RWPE2 (cell line): ENCODE data around the gene KRTCAP2.

Experiments
- ATAC-seq: fragments of 200-7000 bp; cut with Tn5 transposase; 3 replicates; pipeline ENCODE4 v1.9.1; 2021; ENCODE audit warnings: low read depth
- DNase-seq: peaks from one replicate; pipeline ENCODE4 v3.0.0-alpha.2; 2020; ENCODE audit warnings: low spot score
- H3K27ac ChIP-seq: fragments of 450-650 bp; 2 replicates; pipeline ENCODE4 v1.5.1; 2017; ENCODE audit warnings: mild to moderate bottlenecking; ENCODE audit not compliant: poor library complexity, severe bottlenecking
- H3K27me3 ChIP-seq: fragments of 250-450 bp; sonication (Bioruptor Pico); 2 replicates; pipeline ENCODE4 v1.5.1; 2021; ENCODE audit warnings: mild to moderate bottlenecking, moderate library complexity; ENCODE audit not compliant: insufficient read depth, poor library complexity, severe bottlenecking
- H3K36me3 ChIP-seq: fragments of 250-450 bp; sonication (Bioruptor Pico); 2 replicates; pipeline ENCODE4 v1.5.1; 2020; ENCODE audit warnings: low read depth, mild to moderate bottlenecking, moderate library complexity
- H3K4me1 ChIP-seq: fragments of 250-450 bp; sonication (Bioruptor Pico); 2 replicates; pipeline ENCODE4 v1.5.1; 2021; ENCODE audit warnings: mild to moderate bottlenecking, moderate library complexity; ENCODE audit not compliant: insufficient read depth, poor library complexity, severe bottlenecking
- H3K4me3 ChIP-seq: fragments of 250-450 bp; sonication (Bioruptor Pico); 2 replicates; pipeline ENCODE4 v1.5.1; 2021; ENCODE audit warnings: mild to moderate bottlenecking, moderate library complexity; ENCODE audit not compliant: severe bottlenecking
- H3K9me3 ChIP-seq: fragments of 250-450 bp; sonication (Bioruptor Pico); 2 replicates; pipeline ENCODE4 v1.5.1; 2021; ENCODE audit warnings: mild to moderate bottlenecking, moderate library complexity; ENCODE audit not compliant: severe bottlenecking
- CTCF ChIP-seq: fragments of 450-650 bp; IDR thresholded peaks from one replicate; pipeline ENCODE4 v1.5.1; 2017; ENCODE audit warnings: mild to moderate bottlenecking, moderate library complexity; ENCODE audit not compliant: poor library complexity, severe bottlenecking

The KRTCAP2 gene

GRCh38 chr1:155210314-155211104 is 37.4 kb upstream of the KRTCAP2 start:
- no peak for TF ChIP-seq CTCF
- Histone ChIP-seq H3K36me3 (peaks cover 8% of the 10 kb centered on the region; the same call in 1 of the 2 replicates), H3K9me3 (no peaks in the 10 kb centered on the region), H3K27me3 (no peaks in the 10 kb centered on the region), H3K4me3 (no peak overlapping the region), H3K27ac (peak overlapping the region; percentile 73), H3K4me1 (peaks cover 3% of the 10 kb centered on the region)
- ATAC-seq (no peak), DNase-seq (no peak)

- H3K4me1 ChIP-seq: peaks cover 3% of the 10 kb centered on the region
- peak overlapping the region; percentile 73 for H3K27ac ChIP-seq
- ATAC-seq (no peak), DNase-seq (no peak)
- TF ChIP-seq CTCF: no peak
- H3K36me3 ChIP-seq: peaks cover 8% of the 10 kb centered on the region; the same call in 1 of the 2 replicates
- H3K27me3 ChIP-seq: no peaks in the 10 kb centered on the region
- H3K9me3 ChIP-seq: no peaks in the 10 kb centered on the region
- H3K4me3 ChIP-seq: peak overlapping the region; percentile 72
These were observed 36.2 kb upstream of the KRTCAP2 start for GRCh38 chr1:155209312-155209721.

- ATAC-seq (peak; percentile 79), DNase-seq (no peak)
- Histone ChIP-seq H3K4me1 (peaks cover 3% of the 10 kb centered on the region), H3K36me3 (peaks cover 8% of the 10 kb centered on the region; the same call in 1 of the 2 replicates), H3K4me3 (peak within 1 kb of the TSS; percentile 72), H3K27me3 (no peaks in the 10 kb centered on the region), H3K27ac (peak within 1 kb of the TSS; percentile 73), H3K9me3 (no peaks in the 10 kb centered on the region)
- no peak for TF ChIP-seq CTCF
These were observed 35.6 kb upstream of the KRTCAP2 start, which contains the start of gene MTX1 for GRCh38 chr1:155208541-155209311. Gene MTX1 (plus strand): TSS chr1:155208695. CDS start chr1:155208805, 110 bp downstream.

- no peak for TF ChIP-seq CTCF
- Histone ChIP-seq H3K4me1 (peaks cover 3% of the 10 kb centered on the region), H3K9me3 (no peaks in the 10 kb centered on the region), H3K27ac (peak within 1 kb of the TSS; percentile 73), H3K4me3 (peak within 1 kb of the TSS; percentile 72), H3K27me3 (no peaks in the 10 kb centered on the region), H3K36me3 (peaks cover 8% of the 10 kb centered on the region; the same call in 1 of the 2 replicates)
- ATAC-seq (peak; percentile 1; the same call in 1 of the 3 replicates), DNase-seq (no peak)
These were observed 34.9 kb upstream of the KRTCAP2 start, which contains the start of gene THBS3 for GRCh38 chr1:155207806-155208540. Gene THBS3 (minus strand): TSS chr1:155207897. CDS start chr1:155207876, 21 bp downstream.
